GM23248 (cell line): ENCODE measurements around the gene USP25.

Source experiments
- EZH2 ChIP-seq: fragments of 200-600 bp; sonication (generic); IDR thresholded peaks from 2 replicates; pipeline ENCODE4 v1.6.1; 2018; ENCODE audit warnings: antibody characterized with exemption, mild to moderate bottlenecking; ENCODE audit not compliant: insufficient read depth, poor library complexity, severe bottlenecking
- EZH2phosphoT487 ChIP-seq: fragments of 200-600 bp; sonication (generic); IDR thresholded peaks from 2 replicates; pipeline ENCODE4 v1.6.1; 2018; ENCODE audit warnings: antibody characterized with exemption, moderate library complexity, mild to moderate bottlenecking, low read depth; ENCODE audit not compliant: insufficient read depth

- no peak for TF ChIP-seq EZH2
- no peak for TF ChIP-seq EZH2phosphoT487
Measured at GRCh38 chr21:15928196-15928595, 198.4 kb downstream of the USP25 start.
